WI38 (cell line): ENCODE measurements around the gene INTS6.

Experiments
- H3K4me3 ChIP-seq: 2 replicates; pipeline ENCODE4 v1.5.1; 2011; ENCODE audit warnings: low read depth, mild to moderate bottlenecking, control low read depth, low read length
- CTCF ChIP-seq: IDR thresholded peaks from 2 replicates; pipeline ENCODE4 v1.5.1; 2012; ENCODE audit warnings: low read depth, mild to moderate bottlenecking, control low read depth, low read length

The INTS6 gene

GRCh38 chr13:51371768-51372399 lies 81.0 kb downstream of the INTS6 start:
- H3K4me3 ChIP-seq, result no peak overlapping the region
- no peak for TF ChIP-seq CTCF

GRCh38 chr13:51370811-51371210 lies 82.0 kb downstream of the INTS6 start:
- TF ChIP-seq CTCF, result no peak

DNA sequence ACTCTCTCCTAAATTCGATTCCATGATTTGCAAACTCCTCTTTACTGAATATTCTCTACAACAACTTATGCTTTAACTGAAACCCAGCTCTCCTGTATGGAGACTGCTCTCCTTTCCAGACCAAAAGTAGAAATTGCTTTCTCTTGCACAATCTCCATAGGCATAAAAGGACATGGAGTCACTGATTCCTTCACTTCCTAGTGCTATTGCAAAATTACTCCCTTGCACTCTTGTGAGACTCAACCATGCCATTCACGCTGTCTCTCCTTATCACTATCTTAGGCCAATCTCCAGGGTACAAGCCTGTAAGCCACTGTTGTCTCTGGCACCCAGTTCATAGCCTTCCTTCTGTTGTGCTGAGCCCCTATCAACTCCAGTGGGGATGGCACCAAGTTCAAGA lies 82.7 kb downstream of the INTS6 start:
- no peak overlapping the region for H3K4me3 ChIP-seq
- TF ChIP-seq CTCF, result no peak

More at GRCh38 chr13:51370811-51371210, 82.0 kb downstream of the INTS6 start:
- H3K4me3 ChIP-seq, result no peak overlapping the region

DNA sequence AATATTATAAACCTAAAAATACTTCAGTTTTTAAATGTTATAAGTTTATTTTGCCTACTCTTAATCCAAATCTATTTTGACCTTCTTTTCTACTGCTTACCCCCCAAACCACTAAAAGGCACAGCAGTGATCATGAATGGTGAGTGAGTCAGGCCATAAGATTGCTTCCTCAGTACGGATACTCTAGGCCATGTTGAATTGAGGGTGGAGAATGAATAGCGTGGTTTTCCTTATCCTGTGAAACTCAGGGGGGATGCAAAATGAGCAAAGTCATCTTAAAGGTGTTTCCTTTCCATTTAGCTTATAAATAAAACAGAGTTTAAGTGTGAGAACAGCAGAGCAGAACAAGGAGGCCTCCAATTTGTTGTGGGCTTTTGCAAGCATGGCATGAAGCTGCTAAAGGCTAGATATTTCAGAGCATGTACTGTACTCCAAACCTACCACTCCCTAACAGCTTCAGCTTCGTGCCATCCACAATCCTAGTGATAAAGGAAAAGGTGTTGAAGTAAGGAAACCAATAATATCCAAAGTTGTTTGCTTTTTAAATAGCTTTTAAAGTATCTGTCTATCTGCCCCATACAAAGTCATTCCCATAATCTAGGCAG lies 88.3 kb downstream of the INTS6 start:
- H3K4me3 ChIP-seq, result no peak overlapping the region
- no peak for TF ChIP-seq CTCF

DNA sequence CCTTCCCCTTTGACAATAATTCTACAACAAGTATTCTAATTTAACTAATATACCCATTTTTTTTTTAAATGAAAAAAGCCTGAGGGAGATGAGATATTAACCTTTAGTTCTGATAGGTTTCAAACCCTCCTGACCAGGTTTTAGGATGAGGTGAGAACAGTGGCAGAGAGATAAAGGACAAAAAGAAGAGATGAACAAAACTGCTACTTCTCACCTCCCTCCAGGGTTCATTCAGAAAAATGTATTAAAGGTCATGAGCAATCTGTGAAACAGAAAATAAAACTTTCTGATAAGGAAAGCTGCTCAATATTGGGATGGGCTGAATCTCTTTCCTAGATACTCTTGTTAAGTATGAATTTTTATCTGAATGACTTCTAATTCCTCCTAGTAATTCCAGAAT lies 89.2 kb downstream of the INTS6 start:
- TF ChIP-seq CTCF, result no peak
- no peak overlapping the region for H3K4me3 ChIP-seq

DNA sequence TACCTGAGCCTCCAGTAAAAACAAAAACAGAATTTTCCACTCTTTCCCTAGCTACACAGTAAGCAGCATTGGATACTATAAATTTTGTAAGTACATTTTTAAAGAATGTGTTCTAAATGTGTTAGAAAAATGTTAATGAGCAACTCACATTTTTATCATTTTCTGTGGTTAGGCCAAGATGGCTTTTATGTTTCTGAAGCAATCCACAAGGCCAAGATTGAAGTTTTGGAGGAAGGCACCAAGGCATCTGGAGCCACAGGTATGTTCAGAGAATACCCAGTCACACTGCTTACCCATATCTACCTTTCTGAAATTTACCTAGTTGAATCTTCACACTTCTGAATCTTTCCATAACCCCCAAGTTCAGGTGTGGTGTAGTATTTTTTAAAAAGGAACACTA lies 91.7 kb downstream of the INTS6 start:
- TF ChIP-seq CTCF, result no peak
- H3K4me3 ChIP-seq, result no peak overlapping the region

- TF ChIP-seq CTCF, result no peak
- H3K4me3 ChIP-seq, result no peak overlapping the region
These were observed 92.3 kb downstream of the INTS6 start for GRCh38 chr13:51360489-51360888.
